ENCODE results near the gene CDK5.
A peak's percentile ranks its signal among the peaks of the same experiment; 100 is the strongest.

Gene CDK5

DNA sequence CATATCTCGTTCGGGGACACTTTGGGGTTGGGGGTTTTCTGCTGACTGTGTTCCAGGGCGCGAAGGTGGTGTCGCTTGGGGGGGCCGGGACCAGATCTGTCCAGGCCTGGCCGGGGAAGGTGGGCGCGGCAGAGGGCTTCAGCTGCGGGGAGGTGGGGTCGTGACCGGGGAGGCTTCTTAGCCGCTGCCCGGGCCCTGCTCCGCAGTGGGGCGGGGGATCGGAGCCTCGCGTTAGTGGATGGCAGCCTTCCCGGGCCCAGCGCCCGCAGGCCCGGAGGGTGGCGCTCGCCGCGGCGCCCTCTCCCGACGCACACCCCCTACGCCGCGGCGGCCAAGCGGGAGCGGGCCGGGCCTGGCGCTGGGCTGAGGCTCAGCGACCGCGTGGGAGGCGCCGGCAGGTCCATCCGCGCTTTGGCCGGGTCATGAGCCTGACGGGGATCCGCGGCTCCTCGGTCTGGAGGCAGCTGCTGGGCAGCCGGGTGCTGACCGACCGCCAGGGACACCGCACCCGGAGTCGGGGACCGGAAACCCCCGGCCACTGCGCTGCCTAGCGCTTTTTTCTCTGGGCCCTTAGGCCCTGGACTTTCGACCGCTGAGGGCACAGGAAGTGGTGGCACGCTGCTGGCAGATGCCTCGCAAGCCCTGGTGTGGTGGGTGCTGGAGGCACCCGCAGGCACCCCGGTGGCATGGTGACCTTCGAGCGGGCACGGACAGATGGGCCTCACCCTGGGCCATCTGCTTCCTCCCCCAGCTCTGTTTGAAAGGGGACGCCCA is 29.7 kb upstream of the CDK5 start:
- peak in 46 of 56 donors; percentile 8 to 80 (median 46) for DNase-seq

- peak in 14 of 56 donors; percentile 24 to 74 (median 48) for DNase-seq
Measured at GRCh38 chr7:151086802-151087244, 29.1 kb upstream of the CDK5 start.

- peak in 55 of 56 donors; percentile 29 to 92 (median 84) for DNase-seq
Measured at GRCh38 chr7:151085691-151086620, 28.3 kb upstream of the CDK5 start, which contains the start of gene AGAP3. AGAP3 (plus strand) TSS chr7:151086475; CDS start chr7:151086742, 267 bp downstream.

GRCh38 chr7:151085329-151085690 is 27.6 kb upstream of the CDK5 start:
- DNase-seq: peak in 1 of 56 donors; percentile 14

DNA sequence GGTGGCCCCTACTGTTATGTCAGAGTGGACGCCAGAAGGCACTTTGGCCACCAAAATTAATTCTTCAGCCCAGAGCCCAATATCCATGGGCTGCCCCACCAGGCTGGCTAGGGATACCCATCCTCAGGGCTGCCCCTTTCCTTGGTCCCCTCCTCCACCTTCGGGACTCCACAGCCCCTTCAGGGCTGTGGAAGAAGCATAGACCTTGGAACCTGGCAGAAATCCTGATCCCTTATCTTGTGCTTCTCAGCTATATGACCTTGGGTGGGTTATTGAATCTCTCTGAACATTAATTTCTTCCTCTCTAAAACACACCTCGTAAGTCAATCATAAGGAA is 26.1 kb upstream of the CDK5 start:
- DNase-seq: no peak

DNA sequence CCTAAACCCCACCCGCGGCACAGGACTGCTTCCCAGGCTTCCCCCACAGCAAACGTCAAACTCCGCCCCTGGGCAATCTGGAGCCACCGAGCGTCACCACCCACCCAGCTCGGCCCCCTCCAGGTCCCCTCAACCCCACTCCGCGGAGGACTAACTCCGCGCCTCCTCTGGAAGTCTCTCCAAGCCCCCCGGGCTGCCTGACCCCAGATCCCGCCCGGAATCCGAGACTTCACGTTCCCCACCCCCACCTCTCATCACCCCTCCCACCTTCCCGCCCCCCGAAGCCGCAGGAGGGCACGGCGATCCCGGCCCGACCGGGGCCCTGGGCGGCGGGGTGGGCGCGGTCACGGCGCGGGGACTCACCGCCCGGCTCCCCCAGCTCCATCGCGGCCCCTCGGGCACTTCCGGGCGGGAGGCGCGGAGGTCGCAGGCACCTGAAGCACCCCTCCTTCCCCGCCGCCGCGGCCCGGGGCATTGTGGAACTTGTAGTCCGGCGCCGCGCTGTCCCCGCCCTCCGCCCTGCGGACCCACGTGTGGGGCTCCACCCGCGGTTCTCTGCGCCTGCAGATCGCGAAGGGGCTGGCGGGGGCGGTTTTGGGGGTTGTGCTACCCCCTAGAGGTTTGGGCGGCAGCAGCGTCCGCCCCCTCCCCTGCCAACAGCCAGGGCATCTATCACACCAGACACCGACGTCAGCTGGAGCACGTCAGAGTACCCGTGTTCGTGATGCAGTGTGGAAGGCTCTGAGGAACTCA is 25.6 kb upstream of the CDK5 start, which contains the start of gene TMUB1:
TSS of gene TMUB1 (minus strand) at position 423 of the 753 bp plus-strand sequence. CDS start 930 bp downstream, outside the sequence.
- DNase-seq: peak in 53 of 56 donors; percentile 25 to 86 (median 68)

DNA sequence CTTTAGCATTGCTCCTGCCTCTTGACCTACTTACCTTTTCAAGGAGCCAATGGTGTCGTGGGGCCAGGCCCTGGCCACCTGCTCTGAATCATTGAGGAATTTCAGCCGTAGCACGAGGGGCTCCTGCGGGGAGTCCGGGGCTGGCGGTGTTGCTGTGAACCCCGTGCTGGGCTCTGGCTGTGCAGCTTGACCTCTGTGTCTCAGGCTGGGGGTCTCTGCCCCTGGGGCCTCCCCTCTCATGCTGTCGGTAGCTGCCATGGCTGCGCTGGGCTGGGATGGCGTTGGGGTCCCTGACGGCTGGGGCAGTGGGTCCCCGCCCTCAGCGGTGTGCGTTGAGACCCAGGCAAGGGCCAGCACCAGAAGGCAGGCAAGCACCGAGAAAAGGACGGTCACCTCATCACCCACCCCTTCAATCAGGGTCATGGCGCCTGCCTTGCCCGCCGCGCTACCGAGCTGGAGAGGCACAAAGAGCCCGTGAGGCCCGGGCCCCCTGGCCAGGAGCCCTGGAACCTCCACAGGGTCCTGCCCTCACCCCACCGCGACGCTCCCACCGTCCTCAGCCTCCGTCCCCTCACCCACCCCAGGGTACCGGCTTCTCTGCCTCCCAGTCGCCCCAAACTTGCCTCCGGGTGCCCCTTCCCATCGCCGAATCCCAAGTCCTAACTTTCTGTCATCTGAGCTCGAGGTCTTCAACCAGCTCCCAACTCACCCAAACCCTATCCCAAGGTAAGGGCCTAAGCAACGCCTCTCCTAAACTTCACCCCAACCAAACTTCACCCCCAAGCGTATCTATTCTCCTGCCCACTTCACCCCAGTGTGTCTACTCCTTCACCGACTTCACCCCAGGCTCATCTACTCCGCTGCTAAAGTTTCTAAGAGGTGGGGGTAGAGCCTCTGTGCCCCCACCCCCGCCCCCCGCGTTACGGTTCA is 24.7 kb upstream of the CDK5 start:
- no peak for DNase-seq

DNA sequence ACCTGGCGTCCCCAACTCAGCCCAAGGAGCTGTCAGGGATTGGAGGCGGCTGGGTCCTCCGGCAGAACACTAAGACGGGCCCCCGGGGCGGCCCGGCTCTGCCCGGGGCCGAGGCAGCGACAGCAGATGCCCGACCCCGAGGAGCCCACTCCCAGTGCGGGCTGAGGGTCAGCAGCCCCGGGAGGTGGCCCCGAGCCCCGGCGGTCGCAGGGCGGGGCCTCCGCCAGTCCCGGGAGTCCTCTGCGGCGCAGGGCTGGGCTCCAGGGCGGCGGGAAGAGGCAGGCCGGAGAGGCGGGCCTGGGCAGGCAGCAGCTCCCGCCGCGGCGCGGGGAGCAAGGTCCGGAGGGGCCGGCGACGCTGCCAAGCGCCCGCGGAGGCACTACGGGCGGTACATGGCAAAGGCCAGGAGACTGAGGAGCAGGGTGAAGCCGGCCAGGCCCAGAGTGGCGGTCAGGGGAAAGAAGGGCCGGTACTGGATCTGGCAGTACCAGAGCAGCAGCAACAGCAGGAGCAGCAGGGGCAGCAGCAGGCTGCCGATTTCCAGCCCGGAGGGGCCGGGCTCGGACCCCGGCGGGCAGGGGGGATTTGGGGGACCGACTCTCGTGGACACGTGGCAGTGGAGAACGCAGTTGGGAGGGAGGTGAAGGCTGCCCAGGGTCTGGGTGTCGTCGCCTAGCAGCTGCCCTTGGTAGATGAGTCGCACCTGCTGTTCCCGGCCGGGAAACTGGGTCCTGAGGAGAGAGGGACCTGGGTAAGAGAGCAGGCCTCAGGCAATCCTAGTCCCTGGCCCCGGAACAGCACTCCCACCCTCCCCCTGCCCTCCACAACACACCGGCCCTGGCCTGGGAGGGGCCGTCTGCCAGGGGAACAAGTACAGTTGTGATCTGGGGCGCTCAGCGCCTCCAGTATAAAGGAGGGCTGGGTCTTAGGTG is 23.7 kb upstream of the CDK5 start:
- DNase-seq: peak in 2 of 56 donors; percentile 31 to 49

DNA sequence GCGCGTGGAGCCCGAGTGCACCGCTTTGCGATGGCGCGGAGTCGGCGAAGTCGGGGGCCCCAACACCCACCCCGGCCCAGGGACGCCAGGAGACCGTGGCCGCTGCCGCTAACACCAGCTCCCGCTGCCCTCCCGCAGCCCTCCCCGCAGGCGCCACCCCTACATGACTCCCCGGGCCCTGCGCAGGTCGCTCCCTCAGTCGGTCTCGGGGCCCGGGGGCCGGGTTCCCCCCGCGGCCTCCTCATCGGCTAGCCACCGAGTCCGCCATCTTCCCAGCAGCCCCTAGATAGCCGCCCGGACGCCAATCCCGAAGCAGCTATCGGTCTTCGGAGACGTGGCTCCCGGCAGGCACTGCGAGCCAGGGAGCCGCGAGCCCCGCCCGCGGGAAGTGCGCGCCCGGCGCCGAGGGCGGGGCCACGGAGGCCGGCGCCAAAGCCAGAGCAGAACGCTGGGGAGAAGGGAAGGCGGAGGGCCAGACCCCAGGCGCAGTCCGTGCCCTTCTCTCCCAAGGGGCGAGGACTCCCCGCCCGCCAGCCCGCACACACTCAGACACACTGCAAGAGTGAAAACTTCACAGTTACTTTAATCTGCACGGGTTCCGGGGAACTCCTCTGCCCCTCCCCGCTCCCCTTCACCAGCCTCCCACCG is 22.9 kb upstream of the CDK5 start, which contains the start of gene FASTK:
TSS of gene FASTK (minus strand) at position 288 of the 648 bp plus-strand sequence. CDS start at position 245, 43 bp downstream.
- peak; percentile 28 to 96 (median 88) for DNase-seq

GRCh38 chr7:151080067-151080521 is 22.4 kb upstream of the CDK5 start:
- peak in 21 of 56 donors; percentile 25 to 65 (median 50) for DNase-seq

DNA sequence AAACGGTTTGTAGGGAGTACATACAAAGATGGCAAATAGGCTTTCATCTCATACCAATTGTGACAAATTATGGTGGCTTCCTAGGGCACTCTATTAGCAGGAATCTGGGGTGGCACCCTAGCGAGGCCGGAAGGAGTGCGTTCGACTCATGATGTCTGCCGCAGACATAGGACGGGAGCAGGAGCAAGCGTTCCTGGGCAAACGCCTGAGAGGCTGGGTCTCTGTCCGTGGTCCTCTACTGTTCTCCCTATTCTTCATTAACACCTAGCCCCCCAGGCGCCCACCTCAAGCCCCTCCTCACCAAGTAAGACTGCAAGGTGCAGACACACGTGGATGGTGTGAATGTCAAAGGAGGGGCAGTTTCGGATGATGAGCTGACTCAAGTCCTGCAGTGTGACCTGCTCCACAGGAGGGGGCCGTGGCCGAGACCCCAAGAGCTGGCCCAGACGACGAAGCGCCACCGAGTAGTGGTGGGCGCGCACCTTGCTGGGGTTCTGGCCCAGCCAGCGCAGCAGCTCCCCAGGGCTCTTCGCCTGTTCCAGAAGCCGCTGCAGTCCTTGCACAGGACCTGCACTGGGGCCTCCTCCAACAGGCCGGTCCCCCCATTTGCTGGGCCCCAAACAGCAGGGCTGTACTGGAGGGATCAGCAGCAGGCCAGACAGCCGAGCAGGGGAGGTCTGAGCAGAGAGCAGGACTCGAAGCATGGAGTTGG is 21.7 kb upstream of the CDK5 start:
- DNase-seq: no peak

DNA sequence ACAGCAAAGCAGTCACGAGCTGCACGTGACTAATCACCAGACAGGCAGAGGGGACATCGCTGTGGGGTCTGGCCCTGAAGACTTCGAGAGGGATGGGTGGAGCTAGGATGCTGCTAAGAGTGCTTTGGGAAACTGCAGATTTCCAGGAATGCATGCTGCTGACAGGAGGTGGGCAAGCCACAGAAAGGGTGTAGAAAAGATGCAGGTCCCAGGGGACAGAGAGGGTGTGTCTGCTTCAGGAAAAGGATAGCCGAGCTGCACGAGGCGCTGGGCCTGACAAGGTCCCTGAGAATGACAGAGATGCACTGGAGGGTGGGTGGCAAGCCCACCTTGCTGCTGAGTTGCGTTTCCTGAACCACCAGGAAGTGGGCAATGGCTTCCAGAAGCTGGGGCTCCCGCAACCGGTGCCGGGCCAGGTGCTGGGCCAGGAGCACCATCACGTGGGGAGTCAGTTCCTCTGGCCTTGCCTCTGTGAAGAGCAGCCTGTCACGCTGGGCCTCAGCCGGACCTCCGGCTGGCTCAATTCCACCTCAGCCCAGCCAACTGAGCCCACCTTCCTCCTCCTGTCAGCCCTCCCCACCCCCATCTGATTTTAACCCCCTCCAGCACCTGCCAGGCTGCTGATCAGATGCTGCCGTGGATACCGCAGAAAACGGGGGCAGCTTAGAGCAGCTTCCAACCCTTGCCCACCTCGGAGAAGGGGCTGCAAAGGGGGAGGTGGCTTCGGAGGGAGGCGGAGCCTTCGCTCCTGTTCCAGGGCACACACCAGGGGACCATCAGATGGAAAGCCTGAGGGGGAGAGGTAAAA is 20.7 kb upstream of the CDK5 start:
- no peak for DNase-seq

GRCh38 chr7:151077705-151078232 is 20.1 kb upstream of the CDK5 start:
- DNase-seq: no peak

DNA sequence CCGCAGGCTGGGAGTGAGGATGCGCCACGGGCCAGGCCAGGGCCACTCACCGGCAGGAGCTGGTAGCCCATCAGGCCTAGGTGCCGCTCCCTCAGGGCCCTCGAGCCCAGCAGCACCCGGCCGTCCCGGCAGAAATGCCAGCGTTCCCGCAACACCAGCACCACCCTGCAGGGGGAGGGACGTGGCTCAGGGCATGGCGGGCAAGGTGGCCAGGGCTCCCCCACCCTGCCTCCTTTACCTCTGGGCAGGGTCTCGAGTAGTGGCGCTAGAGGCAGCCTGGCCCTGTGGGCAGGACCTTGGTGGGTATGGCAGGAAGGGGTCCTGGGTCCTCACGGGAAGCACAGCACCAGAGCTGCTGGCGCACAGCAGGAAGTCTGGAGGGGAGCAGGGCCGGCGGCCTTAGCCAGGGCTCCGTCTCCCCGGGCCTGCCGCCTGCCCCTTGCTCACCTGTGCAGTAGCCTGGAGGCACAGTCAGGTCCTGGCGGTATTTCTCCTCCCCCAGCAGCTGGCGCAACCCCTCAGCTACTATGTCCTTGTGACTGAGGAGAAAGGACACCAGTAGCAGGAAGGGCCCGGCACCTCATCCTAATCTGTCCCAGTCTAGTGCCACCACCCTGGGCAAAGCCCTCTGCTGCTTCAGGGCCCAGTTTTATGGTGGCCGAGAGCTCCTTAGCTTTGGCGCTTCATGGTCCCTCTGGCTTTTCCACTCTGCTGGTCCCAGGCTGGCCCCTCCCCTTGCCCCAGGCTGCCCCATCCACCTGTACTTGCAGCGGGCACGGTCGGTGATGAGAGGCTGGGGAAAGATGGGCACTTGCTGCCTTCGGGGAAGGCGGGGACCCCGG is 19.4 kb upstream of the CDK5 start:
- no peak for DNase-seq

DNA sequence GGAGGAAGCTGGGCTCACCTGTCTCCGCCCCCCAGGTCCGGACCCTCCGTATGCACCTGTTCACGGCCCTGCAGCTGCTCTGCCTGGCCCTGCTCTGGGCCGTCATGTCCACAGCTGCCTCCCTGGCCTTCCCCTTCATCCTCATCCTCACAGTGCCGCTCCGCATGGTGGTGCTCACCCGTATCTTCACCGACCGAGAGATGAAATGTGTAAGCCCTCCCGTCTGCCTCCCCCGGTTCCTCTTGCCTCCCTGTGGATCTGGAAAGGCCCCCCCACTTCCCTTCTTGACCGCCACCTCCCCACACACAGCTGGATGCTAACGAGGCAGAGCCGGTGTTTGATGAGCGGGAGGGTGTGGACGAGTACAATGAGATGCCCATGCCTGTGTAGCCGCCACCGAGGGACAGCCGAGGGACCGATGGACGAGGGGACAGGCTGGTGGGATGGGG is 18.3 kb upstream of the CDK5 start:
- DNase-seq: no peak

Data from nucleus accumbens (tissue), 56 donors.